ENCODE data around the gene TAAR6. TPM values are rescaled to one million over a fixed set of nuclear protein-coding genes. Genes with fewer than 3 reads are reported as not detected.

The TAAR6 gene
- total RNA-seq, 1 experiment from 2014 or later: not detected

DNA sequence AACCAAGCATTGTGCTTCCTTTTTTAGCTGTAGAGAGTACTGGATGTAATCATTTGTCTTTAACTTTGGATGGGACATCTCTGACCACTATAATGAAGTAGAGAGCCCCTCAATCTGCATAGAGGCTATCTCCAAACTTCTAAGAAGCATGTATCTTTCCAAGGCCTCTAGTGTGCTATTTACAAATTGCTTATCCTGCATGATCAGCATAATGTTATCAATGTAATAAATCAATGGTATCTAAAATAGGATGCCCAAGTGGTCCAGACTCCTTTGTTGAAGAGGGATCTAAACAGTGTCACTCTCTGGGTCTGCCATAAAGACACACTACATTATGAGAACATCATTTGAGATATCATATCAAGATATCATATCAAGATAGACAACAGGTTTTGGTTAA, 25.3 kb upstream of the TAAR6 start:
- DNase-seq (ENCODE audit: low spot score): no peak
- H3K9me3 ChIP-seq (ENCODE audit: low read depth, low read length, poor library complexity, severe bottlenecking): no peaks in the 10 kb centered on the region
- TF ChIP-seq, protein P1, sequence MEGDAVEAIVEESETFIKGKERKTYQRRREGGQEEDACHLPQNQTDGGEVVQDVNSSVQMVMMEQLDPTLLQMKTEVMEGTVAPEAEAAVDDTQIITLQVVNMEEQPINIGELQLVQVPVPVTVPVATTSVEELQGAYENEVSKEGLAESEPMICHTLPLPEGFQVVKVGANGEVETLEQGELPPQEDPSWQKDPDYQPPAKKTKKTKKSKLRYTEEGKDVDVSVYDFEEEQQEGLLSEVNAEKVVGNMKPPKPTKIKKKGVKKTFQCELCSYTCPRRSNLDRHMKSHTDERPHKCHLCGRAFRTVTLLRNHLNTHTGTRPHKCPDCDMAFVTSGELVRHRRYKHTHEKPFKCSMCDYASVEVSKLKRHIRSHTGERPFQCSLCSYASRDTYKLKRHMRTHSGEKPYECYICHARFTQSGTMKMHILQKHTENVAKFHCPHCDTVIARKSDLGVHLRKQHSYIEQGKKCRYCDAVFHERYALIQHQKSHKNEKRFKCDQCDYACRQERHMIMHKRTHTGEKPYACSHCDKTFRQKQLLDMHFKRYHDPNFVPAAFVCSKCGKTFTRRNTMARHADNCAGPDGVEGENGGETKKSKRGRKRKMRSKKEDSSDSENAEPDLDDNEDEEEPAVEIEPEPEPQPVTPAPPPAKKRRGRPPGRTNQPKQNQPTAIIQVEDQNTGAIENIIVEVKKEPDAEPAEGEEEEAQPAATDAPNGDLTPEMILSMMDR (conservative IDR thresholded peaks at IDR 0.05; ENCODE audit: low read depth, low read length): no peak
- no peak for TF ChIP-seq EZH2 (IDR thresholded peaks at IDR 0.05; ENCODE audit: borderline replicate concordance, low read depth, low read length, poor library complexity, severe bottlenecking)
- intact Hi-C loops (cut with micrococcal nuclease; ENCODE audit: unreplicated experiment): no loop called here
- ChIA-PET POLR2A (ENCODE audit: low non-redundant PET) (no interaction called here), CTCF (interaction anchor here (0.5 kb wide), 1 partner anchor 243 kb away, joined by 4 read pairs; no protein-coding TSS in a partner anchor)
- H3K4me1 ChIP-seq (ENCODE audit: insufficient read depth, low read length, poor library complexity, severe bottlenecking): no peaks in the 10 kb centered on the region
- peaks cover 93% of the 10 kb centered on the region for H3K27me3 ChIP-seq (replicated peaks; ENCODE audit: insufficient read depth, low read depth, low read length, poor library complexity)
- no TSS peak for BruUV-seq (replicated peaks)
- no peak overlapping the region for H3K27ac ChIP-seq (ENCODE audit: low read depth, low read length, poor library complexity, severe bottlenecking)
- H3K4me3 ChIP-seq (ENCODE audit: low read depth, low read length, poor library complexity, severe bottlenecking): no peak overlapping the region
- H3K36me3 ChIP-seq (ENCODE audit: insufficient read depth, low read length, poor library complexity, severe bottlenecking): no peaks in the 10 kb centered on the region

DNA sequence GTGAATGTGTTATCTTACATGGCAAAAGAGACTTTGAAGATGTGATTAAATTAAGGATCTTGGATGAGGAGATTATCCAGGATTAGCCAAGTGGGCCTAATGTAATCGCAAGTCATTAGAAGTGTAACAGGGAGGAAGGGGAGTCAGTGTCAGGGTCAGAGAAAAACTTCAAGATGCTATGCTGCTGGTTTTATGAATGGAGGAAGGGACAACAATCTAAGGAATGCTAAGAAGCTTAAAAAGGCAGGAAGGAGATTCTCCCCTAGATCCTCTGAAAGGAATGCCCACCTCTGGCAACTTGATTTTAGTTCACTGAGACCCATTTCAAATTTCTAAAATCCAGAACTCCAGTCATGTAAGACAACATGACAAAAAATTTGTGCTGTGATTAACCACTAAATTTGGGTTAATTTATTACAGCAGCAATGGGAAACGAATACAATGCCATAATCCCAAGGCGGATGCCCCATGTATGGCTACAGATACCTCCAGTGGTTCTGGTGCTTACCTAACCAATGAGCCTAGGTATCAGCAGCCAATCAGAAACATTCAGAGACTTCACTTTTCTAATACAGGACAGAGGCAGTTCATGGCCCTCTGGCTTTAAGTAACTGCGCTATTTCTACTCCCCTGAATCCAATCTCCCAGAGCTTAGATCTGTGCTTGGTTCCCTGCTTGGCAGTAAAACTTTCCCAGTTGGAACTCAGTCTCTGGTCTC, 21.2 kb upstream of the TAAR6 start:
- no peak for DNase-seq (ENCODE audit: low spot score)
- no peaks in the 10 kb centered on the region for H3K9me3 ChIP-seq (ENCODE audit: low read depth, low read length, poor library complexity, severe bottlenecking)
- BruUV-seq (replicated peaks): no TSS peak
- H3K27ac ChIP-seq (ENCODE audit: low read depth, low read length, poor library complexity, severe bottlenecking): no peak overlapping the region
- ChIA-PET CTCF (no interaction called here), POLR2A (ENCODE audit: low non-redundant PET) (no interaction called here)
- H3K4me1 ChIP-seq (ENCODE audit: insufficient read depth, low read length, poor library complexity, severe bottlenecking): no peaks in the 10 kb centered on the region
- intact Hi-C loops (cut with micrococcal nuclease; ENCODE audit: unreplicated experiment): no loop called here
- H3K27me3 ChIP-seq (replicated peaks; ENCODE audit: insufficient read depth, low read depth, low read length, poor library complexity): peaks cover 88% of the 10 kb centered on the region
- no peaks in the 10 kb centered on the region for H3K36me3 ChIP-seq (ENCODE audit: insufficient read depth, low read length, poor library complexity, severe bottlenecking)
- TF ChIP-seq, protein P1 (conservative IDR thresholded peaks at IDR 0.05; ENCODE audit: low read depth, low read length): no peak
- no peak for TF ChIP-seq EZH2 (IDR thresholded peaks at IDR 0.05; ENCODE audit: borderline replicate concordance, low read depth, low read length, poor library complexity, severe bottlenecking)
- no peak overlapping the region for H3K4me3 ChIP-seq (ENCODE audit: low read depth, low read length, poor library complexity, severe bottlenecking)

DNA sequence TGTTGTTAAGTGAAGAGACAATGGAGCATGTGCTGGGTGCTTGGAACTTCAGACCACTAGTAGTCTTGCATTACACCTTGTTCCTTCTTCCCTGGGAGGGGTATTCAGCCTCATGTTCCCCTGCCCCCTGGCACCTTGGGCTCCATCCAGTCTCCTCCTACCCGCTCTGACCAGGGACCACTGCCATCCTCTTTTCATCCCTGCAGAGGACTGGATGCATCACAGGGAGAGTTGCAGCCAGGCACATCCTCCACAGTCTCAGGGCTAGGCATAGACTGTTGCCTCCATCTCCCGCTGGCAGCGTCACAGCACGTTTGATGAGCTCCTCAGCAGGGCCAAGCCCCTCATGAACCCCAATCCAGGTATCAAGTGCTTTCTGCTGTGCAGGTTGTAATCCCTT, 18.9 kb upstream of the TAAR6 start:
- CTCF ChIA-PET: no interaction called here
- intact Hi-C loops (cut with micrococcal nuclease; ENCODE audit: unreplicated experiment): no loop called here
- BruUV-seq (replicated peaks): no TSS peak
- H3K27ac ChIP-seq (ENCODE audit: low read depth, low read length, poor library complexity, severe bottlenecking): no peak overlapping the region
- no peak for DNase-seq (ENCODE audit: low spot score)
- H3K27me3 ChIP-seq (replicated peaks; ENCODE audit: insufficient read depth, low read depth, low read length, poor library complexity): peaks cover 83% of the 10 kb centered on the region
- no peaks in the 10 kb centered on the region for H3K4me1 ChIP-seq (ENCODE audit: insufficient read depth, low read length, poor library complexity, severe bottlenecking)
- H3K36me3 ChIP-seq (ENCODE audit: insufficient read depth, low read length, poor library complexity, severe bottlenecking): no peaks in the 10 kb centered on the region
- POLR2A ChIA-PET (ENCODE audit: low non-redundant PET): no interaction called here
- H3K9me3 ChIP-seq (ENCODE audit: low read depth, low read length, poor library complexity, severe bottlenecking): no peaks in the 10 kb centered on the region
- TF ChIP-seq EZH2 (IDR thresholded peaks at IDR 0.05; ENCODE audit: borderline replicate concordance, low read depth, low read length, poor library complexity, severe bottlenecking): no peak
- TF ChIP-seq, protein P1 (conservative IDR thresholded peaks at IDR 0.05; ENCODE audit: low read depth, low read length): no peak
- H3K4me3 ChIP-seq (ENCODE audit: low read depth, low read length, poor library complexity, severe bottlenecking): no peak overlapping the region

Data from A673 (cell line).